Mucosa of stomach (tissue), 1 donor: ENCODE measurements around the gene C20orf204.

ENCODE experiments used
- H3K27me3 ChIP-seq: one replicate; pipeline ENCODE4 v1.7.0; 2013; ENCODE audit warnings: mild to moderate bottlenecking, low read length; ENCODE audit not compliant: control insufficient read depth, insufficient read depth
- H3K36me3 ChIP-seq: one replicate; pipeline ENCODE4 v1.7.0; 2013; ENCODE audit warnings: low read length; ENCODE audit not compliant: control insufficient read depth, insufficient read depth
- H3K4me1 ChIP-seq: one replicate; pipeline ENCODE4 v1.7.0; 2013; ENCODE audit warnings: mild to moderate bottlenecking, low read length; ENCODE audit not compliant: control insufficient read depth, insufficient read depth
- H3K4me3 ChIP-seq: one replicate; pipeline ENCODE4 v1.7.0; 2013; ENCODE audit warnings: low read length
- H3K9ac ChIP-seq: one replicate; pipeline ENCODE4 v1.7.0; 2013; ENCODE audit warnings: mild to moderate bottlenecking, low read length, moderate library complexity
- H3K9me3 ChIP-seq: one replicate; pipeline ENCODE4 v1.7.0; 2013; ENCODE audit warnings: mild to moderate bottlenecking, low read length, moderate library complexity; ENCODE audit not compliant: control insufficient read depth
- donor health status: Pancreatic carcinoma.

C20orf204 gene

GRCh38 chr20:64048402-64049044 lies 12.5 kb downstream of the C20orf204 start:
- Histone ChIP-seq H3K9ac (no peak overlapping the region), H3K36me3 (no peaks in the 10 kb centered on the region), H3K4me1 (no peaks in the 10 kb centered on the region), H3K9me3 (no peaks in the 10 kb centered on the region), H3K27me3 (peaks cover 83% of the 10 kb centered on the region), H3K4me3 (no peak overlapping the region)

GRCh38 chr20:64049060-64049877 lies 13.3 kb downstream of the C20orf204 start, which contains the start of gene SOX18:
Gene SOX18 (minus strand): TSS chr20:64049639. CDS start chr20:64049516, 123 bp downstream.
- Histone ChIP-seq H3K9me3 (no peaks in the 10 kb centered on the region), H3K36me3 (no peaks in the 10 kb centered on the region), H3K4me1 (no peaks in the 10 kb centered on the region), H3K4me3 (no peak within 1 kb of the TSS), H3K9ac (no peak within 1 kb of the TSS), H3K27me3 (peaks cover 90% of the 10 kb centered on the region)

DNA sequence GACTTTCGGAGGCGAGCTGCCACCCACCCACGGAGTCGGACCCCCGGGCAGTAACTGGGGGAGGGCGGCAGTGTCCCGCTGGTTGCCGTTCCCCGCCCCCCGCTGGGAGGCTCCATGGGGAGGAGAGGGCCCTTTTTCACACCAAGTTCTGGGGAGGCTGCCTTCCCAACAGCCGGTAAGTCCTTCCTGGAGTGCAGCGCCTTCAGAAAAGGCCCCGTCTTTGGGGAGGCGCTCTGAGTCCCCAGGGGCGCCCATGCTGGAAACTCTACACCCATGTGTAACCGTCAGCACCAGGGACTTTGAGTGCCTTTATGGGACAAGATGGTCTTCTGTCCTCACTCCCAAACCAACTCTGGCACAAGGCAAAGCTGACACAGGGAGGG lies 13.9 kb downstream of the C20orf204 start:
- H3K27me3 ChIP-seq, result peaks cover 88% of the 10 kb centered on the region

GRCh38 chr20:64050261-64051032 lies 14.5 kb downstream of the C20orf204 start:
- H3K4me1 ChIP-seq, result no peaks in the 10 kb centered on the region
- peaks cover 87% of the 10 kb centered on the region for H3K27me3 ChIP-seq
- H3K9me3 ChIP-seq, result no peaks in the 10 kb centered on the region
- H3K9ac ChIP-seq, result no peak overlapping the region
- no peak overlapping the region for H3K4me3 ChIP-seq
- H3K36me3 ChIP-seq, result no peaks in the 10 kb centered on the region

More for the DNA sequence above, 13.9 kb downstream of the C20orf204 start:
- no peak overlapping the region for H3K4me3 ChIP-seq
- H3K4me1 ChIP-seq, result no peaks in the 10 kb centered on the region
- no peak overlapping the region for H3K9ac ChIP-seq
- H3K36me3 ChIP-seq, result no peaks in the 10 kb centered on the region
- no peaks in the 10 kb centered on the region for H3K9me3 ChIP-seq

- peaks cover 87% of the 10 kb centered on the region for H3K27me3 ChIP-seq
Observed at GRCh38 chr20:64051033-64051452, 15.1 kb downstream of the C20orf204 start.

DNA sequence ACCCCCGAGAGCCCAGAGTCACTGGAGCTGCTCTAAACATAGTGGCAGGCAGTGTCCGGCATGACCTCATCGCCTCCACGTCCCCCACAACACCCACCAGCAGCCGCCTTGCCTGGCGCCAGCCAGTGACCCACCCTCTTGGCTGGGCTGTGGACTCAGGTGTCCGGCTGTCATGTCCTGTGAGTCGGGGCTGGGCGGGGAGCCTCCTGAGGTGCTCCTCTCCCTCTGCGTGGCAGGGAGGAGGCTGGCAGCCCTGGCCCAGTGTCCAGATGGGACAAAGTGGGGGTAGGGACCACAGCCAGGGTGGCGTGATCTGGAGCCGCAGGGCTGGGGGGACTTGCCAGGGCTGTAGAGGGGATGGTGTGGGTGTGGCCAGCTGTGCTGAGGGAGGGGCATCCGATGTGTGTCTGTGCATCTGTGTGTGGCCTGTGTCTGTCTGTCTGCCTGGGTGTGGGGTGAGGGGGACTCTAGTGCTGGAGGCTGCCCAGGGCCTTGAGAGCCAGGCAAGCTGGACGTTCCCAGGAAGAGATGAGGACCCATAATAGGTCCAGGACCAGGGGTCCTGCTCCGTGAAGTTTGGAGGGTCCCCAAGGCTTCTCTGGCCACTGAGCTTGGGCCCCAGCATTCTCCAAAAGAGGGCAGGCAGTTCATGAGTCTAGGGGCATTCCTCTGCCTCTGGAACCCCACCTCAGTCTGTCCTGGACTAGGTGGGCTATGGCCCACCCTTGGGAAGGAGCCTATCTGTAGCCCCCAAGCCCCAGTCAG lies 15.8 kb downstream of the C20orf204 start:
- Histone ChIP-seq H3K27me3 (peaks cover 86% of the 10 kb centered on the region), H3K9ac (no peak overlapping the region), H3K9me3 (no peaks in the 10 kb centered on the region), H3K4me1 (no peaks in the 10 kb centered on the region), H3K4me3 (no peak overlapping the region), H3K36me3 (no peaks in the 10 kb centered on the region)

More at GRCh38 chr20:64051033-64051452, 15.1 kb downstream of the C20orf204 start:
- Histone ChIP-seq H3K36me3 (no peaks in the 10 kb centered on the region), H3K4me3 (no peak overlapping the region), H3K4me1 (no peaks in the 10 kb centered on the region), H3K9ac (no peak overlapping the region), H3K9me3 (no peaks in the 10 kb centered on the region)

DNA sequence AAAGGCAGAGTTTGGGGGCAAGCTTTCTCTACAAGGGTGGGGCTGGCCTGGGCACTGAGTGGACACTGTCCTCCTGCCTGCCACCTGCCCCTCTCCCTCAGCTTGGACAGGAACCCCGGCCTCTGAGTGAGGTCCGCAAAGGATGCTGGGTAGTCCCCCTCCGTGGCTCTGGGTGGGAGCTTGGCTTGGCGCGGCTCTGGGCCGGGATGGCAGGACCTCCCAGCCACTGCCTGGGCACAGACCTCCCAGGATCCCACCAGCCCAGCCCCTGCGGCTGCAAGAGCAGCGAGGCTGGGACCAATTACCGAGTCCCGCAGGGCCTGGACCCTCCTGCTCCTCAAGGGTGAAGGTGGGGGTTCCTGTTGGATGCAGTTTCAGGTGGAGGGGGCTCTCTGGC lies 16.3 kb downstream of the C20orf204 start:
- Histone ChIP-seq H3K9me3 (no peaks in the 10 kb centered on the region), H3K4me1 (peaks cover under 1% of the 10 kb centered on the region), H3K27me3 (peaks cover 86% of the 10 kb centered on the region), H3K9ac (no peak overlapping the region), H3K36me3 (no peaks in the 10 kb centered on the region), H3K4me3 (no peak overlapping the region)

DNA sequence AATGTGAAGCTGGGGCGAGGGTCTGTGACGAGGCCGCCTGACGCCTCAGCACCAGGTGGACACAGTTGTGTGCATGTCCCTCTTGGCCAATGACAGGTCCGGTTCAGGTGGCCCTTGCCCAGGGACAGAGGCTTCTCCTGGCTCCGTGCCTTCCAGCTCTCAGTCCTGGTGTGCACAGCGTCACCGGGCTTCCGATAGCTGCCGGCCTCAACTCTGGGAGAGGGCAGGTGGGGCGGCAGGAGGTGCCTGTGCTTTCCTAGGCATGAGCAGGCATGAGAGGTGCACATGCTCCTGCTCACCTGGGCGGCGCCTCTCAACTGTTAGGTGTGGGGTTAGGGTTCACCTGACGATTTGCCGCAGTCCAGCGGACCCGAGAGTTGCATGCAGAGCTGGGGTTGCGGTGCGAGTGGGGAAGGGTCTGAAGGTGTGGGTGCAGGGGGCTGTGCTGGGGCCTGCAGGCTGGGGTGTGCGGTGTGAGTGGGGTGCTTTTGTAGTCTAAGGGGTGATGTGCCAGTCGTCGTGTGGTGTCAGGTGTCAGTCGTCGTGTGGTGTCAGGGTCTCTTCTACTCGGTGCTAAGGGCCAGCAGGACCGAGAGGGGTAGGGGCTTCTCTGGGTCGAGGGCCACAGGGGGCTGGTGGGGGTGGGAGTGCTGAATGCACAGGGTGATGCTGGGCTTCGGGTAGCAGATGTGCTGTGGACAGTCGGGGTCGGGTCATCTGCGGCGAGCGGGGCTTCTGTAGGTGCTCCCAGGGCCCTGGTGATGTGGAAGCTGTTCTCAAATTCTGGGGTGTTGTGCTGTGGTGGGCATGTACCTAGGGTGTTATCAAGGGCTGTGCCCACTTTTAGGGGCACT lies 17.2 kb downstream of the C20orf204 start:
- Histone ChIP-seq H3K9ac (no peak overlapping the region), H3K27me3 (peaks cover 83% of the 10 kb centered on the region), H3K9me3 (no peaks in the 10 kb centered on the region), H3K4me1 (peaks cover 10% of the 10 kb centered on the region), H3K4me3 (no peak overlapping the region), H3K36me3 (no peaks in the 10 kb centered on the region)

DNA sequence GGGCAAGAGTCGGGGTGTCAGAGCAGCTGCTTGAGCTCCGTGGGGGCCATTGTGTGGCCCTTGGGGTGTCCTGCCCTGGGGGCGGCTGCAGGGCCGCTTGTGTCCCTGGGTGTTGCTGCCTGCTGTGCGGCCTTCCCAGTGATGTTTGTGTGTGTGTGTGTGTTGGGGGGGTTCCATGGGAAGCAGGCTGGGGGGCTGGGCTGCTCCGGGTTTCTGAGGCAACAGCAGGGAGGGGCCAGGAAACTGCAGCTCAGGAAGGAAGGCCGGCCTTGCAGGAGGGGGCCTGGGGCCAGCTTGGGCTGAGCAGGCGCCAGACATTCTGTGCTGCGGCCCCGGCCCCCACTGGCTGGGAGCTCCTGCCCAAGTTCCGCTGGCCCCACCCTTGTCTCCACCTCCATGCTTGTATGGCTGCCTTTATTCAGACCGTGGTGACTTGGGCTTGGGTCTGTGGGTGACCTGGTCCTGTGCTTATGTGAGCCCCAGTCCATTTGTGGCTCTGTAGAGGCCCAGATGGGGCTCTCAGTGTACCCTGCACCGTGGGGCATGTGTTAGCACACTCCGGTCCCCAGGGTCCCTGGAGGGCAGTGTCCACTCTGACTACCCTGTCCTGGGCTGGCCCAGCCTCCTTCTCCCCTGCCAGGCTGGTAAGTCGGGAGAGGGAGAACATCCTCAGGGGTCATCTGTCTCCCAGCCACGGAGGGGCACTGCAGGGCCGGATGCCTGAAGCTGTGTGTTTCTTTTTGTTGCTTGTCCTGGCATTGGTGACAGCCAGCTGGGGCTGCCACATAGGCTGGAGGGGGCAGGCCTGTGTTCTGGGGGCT lies 18.1 kb downstream of the C20orf204 start:
- H3K9ac ChIP-seq, result no peak overlapping the region
- H3K27me3 ChIP-seq, result peaks cover 77% of the 10 kb centered on the region

GRCh38 chr20:64055396-64055892 lies 19.5 kb downstream of the C20orf204 start:
- H3K36me3 ChIP-seq, result no peaks in the 10 kb centered on the region
- H3K27me3 ChIP-seq, result peaks cover 68% of the 10 kb centered on the region
- H3K4me1 ChIP-seq, result peaks cover 13% of the 10 kb centered on the region
- no peak overlapping the region for H3K4me3 ChIP-seq
- no peaks in the 10 kb centered on the region for H3K9me3 ChIP-seq
- H3K9ac ChIP-seq, result no peak overlapping the region

More for the DNA sequence above, 18.1 kb downstream of the C20orf204 start:
- Histone ChIP-seq H3K4me3 (no peak overlapping the region), H3K4me1 (peaks cover 13% of the 10 kb centered on the region), H3K36me3 (no peaks in the 10 kb centered on the region), H3K9me3 (no peaks in the 10 kb centered on the region)
